OCI-M1 (cell line): ENCODE measurements around the gene PMAIP1.

Experiments used
- DNase-seq: peaks from one replicate; lab custom pipeline; 2025; lab: John Stamatoyannopoulos, UW

The PMAIP1 gene

GRCh38 chr18:59952283-59953007 lies 52.6 kb downstream of the PMAIP1 start:
- DNase-seq, result no peak
